GM23248 (cell line): Measurements from ENCODE around the gene PCDHGA1. TPM values are rescaled to one million over a fixed set of nuclear protein-coding genes. Genes with fewer than 3 reads are reported as not detected.
A peak's percentile ranks its signal among the peaks of the same experiment; 100 is the strongest.

Experiments used
- DNase-seq: peaks from one replicate; pipeline ENCODE4 v3.0.0-alpha.2; 2015
- H2AFZ ChIP-seq: fragments of 200-600 bp; sonication (generic); 2 replicates; pipeline ENCODE4 v1.6.1; 2016; ENCODE audit warnings: antibody characterized with exemption
- H3F3A ChIP-seq: fragments of 200-600 bp; sonication (generic); 2 replicates; pipeline ENCODE4 v1.6.1; 2016; ENCODE audit warnings: mild to moderate bottlenecking, antibody characterized with exemption, mixed run types; ENCODE audit not compliant: insufficient read depth
- H3K27ac ChIP-seq: fragments of 200-600 bp; sonication (generic); 2 replicates; pipeline ENCODE4 v1.5.1; 2016; ENCODE audit warnings: mild to moderate bottlenecking
- H3K27me3 ChIP-seq: fragments of 200-600 bp; sonication (generic); replicated peaks from 2 replicates; pipeline ENCODE4 v1.6.1; 2016; ENCODE audit warnings: mild to moderate bottlenecking; ENCODE audit not compliant: insufficient read depth
- H3K36me3 ChIP-seq: fragments of 200-600 bp; sonication (generic); 2 replicates; pipeline ENCODE4 v1.6.1; 2016; ENCODE audit warnings: low read depth, mild to moderate bottlenecking
- H3K4me1 ChIP-seq: fragments of 200-600 bp; sonication (generic); 2 replicates; pipeline ENCODE4 v1.6.1; 2016; ENCODE audit warnings: mild to moderate bottlenecking; ENCODE audit not compliant: insufficient read depth
- H3K4me2 ChIP-seq: fragments of 200-600 bp; sonication (generic); one replicate; pipeline ENCODE4 v1.6.1; 2016; ENCODE audit warnings: mild to moderate bottlenecking; ENCODE audit not compliant: unreplicated experiment
- H3K4me3 ChIP-seq: fragments of 200-600 bp; sonication (generic); 2 replicates; pipeline ENCODE4 v1.5.1; 2016; ENCODE audit warnings: mild to moderate bottlenecking
- H3K79me2 ChIP-seq: fragments of 200-600 bp; sonication (generic); 2 replicates; pipeline ENCODE4 v1.6.1; 2016; ENCODE audit warnings: mild to moderate bottlenecking; ENCODE audit not compliant: insufficient read depth
- H3K9ac ChIP-seq: fragments of 200-600 bp; sonication (generic); 2 replicates; pipeline ENCODE4 v1.6.1; 2016; ENCODE audit warnings: mild to moderate bottlenecking
- H3K9me2 ChIP-seq: fragments of 200-600 bp; sonication (generic); 2 replicates; pipeline ENCODE4 v1.6.1; 2016; ENCODE audit warnings: mixed run types, mild to moderate bottlenecking, moderate library complexity; ENCODE audit not compliant: insufficient read depth
- H3K9me3 ChIP-seq: fragments of 200-600 bp; sonication (generic); one replicate; pipeline ENCODE4 v1.6.1; 2017; ENCODE audit warnings: low read depth
- H4K20me1 ChIP-seq: fragments of 200-600 bp; sonication (generic); 2 replicates; pipeline ENCODE4 v1.6.0; 2016; ENCODE audit not compliant: insufficient read depth
- EZH2 ChIP-seq: fragments of 200-600 bp; sonication (generic); IDR thresholded peaks from 2 replicates; pipeline ENCODE4 v1.6.1; 2018; ENCODE audit warnings: antibody characterized with exemption, mild to moderate bottlenecking; ENCODE audit not compliant: insufficient read depth, poor library complexity, severe bottlenecking
- EZH2phosphoT487 ChIP-seq: fragments of 200-600 bp; sonication (generic); IDR thresholded peaks from 2 replicates; pipeline ENCODE4 v1.6.1; 2018; ENCODE audit warnings: antibody characterized with exemption, moderate library complexity, mild to moderate bottlenecking, low read depth; ENCODE audit not compliant: insufficient read depth
- WGBS, 2 experiments: methylation state at CpG; one replicate each; pipeline ENCODE4 v1.1.6; 2015 to 2017; ENCODE audit warnings: low lambda C conversion rate in 2 of 2, low coverage in 1 of 2; ENCODE audit errors: missing lambda C conversion rate in 2 of 2; 5-methylcytosine and 5-hydroxymethylcytosine counted together
- in situ Hi-C: fragments of 300-500 bp; cut with MboI; formaldehyde crosslinking; loops from 2 replicates; pipeline ENCODE4 v1.15.0; 2020
- polyA plus RNA-seq: library from polyadenylated mRNA; unstranded; fragments of >200 nt; fragmentation: Nextera tagmentation; extraction: Ambion mirVana; gene quantifications from 2 replicates; pipeline ENCODE4 v1.2.1, GENCODE V29; 2016
- total RNA-seq: library from RNA; depleted of rRNA; stranded (reverse); fragments of >200 nt; shearing (Covaris generic); gene quantifications from 2 replicates; pipeline ENCODE4 v1.2.3, GENCODE V29; 2014; rRNA removed

The PCDHGA1 gene
- total RNA-seq (0.38 and 1.8 TPM in 2 replicates), polyA plus RNA-seq (0.63 and 0.72 TPM in 2 replicates)

DNA sequence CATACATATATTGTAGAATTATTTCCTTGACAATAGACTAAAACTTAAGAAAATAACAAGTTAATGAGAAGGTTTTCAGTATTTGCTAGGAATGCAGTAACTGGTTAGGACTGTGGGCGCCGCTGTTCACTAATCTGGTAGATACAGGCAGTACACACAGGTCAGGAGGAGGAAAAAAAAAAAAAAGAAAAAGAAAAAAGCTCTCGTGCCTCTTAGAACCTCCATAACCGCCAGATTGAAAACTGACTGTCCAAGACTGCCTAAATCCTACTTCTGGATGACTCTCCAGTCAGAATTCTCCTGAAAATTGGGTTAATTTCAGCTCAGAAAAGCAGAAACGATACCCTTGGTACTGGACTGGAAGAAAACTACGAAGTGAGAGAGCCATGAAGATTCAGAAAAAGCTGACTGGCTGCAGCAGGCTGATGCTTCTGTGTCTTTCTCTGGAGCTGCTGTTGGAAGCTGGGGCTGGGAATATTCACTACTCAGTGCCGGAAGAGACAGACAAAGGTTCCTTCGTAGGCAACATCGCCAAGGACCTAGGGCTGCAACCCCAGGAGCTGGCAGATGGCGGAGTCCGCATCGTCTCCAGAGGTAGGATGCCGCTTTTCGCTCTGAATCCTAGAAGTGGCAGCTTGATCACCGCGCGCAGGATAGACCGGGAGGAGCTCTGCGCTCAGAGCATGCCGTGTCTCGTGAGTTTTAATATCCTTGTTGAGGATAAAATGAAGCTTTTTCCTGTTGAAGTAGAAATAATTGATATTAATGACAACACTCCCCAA is at the start of gene PCDHGA1:
TSS of gene PCDHGA1 (plus strand) at position 216 of the 782 bp plus-strand sequence.
- no peaks in the 10 kb centered on the region for H3K9me2 ChIP-seq
- no peaks in the 10 kb centered on the region for H3K27me3 ChIP-seq
- peak within 1 kb of the TSS; percentile 46 for H3K27ac ChIP-seq
- H3K36me3 ChIP-seq, result no peaks in the 10 kb centered on the region
- WGBS, 2 experiments, result 30 to 42% methylated on average over 21 of the region's 21 CpGs
- no peaks in the 10 kb centered on the region for H3K79me2 ChIP-seq
- TF ChIP-seq EZH2 (no peak), EZH2phosphoT487 (no peak)
- H4K20me1 ChIP-seq, result no peaks in the 10 kb centered on the region
- H3K4me3 ChIP-seq, result peak within 1 kb of the TSS; percentile 80
- in situ Hi-C loops, result loop anchor here (10.0 kb wide), 1 partner anchor 234 kb away; no protein-coding TSS in a partner anchor
- H3F3A ChIP-seq, result no peaks in the 10 kb centered on the region
- peak within 1 kb of the TSS; percentile 96 for H2AFZ ChIP-seq
- peak; percentile 86 for DNase-seq
- no peaks in the 10 kb centered on the region for H3K4me1 ChIP-seq
- peak within 1 kb of the TSS; percentile 86 for H3K4me2 ChIP-seq
- no peaks in the 10 kb centered on the region for H3K9me3 ChIP-seq
- peak within 1 kb of the TSS; percentile 75 for H3K9ac ChIP-seq

DNA sequence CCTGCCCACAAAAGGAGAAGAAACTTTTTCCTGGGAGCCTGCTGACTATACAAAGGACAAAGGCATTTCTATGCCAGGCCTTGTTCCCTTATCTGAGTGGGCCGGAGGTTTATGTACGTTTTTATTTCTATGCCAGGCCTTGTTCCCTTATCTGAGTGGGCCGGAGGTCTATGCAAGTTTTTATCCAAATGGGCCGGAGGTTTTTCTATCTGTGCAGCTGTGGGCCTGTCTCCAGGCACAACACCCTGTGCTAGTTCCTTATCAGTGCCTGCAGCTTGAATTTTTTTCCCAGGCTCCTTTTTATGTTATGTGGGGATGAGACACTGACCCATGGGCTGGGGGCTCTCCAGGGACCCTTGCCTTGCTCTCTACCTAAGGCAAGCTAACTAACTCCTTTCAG is 31.9 kb upstream of the PCDHGA1 start:
- WGBS, 2 experiments, result 85 to 95% methylated on average over 4 of the region's 4 CpGs
- no peak for DNase-seq

DNA sequence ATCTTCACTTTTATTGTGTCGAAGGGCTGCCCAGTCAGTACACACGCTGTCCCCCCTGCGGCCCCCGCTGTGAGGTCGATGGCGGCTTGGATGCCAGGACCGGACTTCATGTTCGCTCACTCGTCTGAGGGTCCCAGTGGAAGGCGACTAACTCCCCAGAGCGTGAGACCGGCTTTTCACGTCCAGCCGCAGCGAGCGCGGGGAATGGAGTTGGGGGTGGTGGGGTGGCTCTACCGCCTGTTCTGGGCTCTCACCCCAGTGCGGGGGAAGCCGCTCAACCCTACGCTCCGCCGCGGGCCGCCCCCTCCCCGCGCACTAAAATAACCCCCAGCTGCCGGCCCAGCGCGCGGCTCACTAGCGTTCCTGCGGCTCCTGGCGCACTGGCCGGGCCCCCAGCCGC is 26.6 kb upstream of the PCDHGA1 start, which contains the start of gene SLC25A2:
TSS of gene SLC25A2 (minus strand) at position 294 of the 400 bp plus-strand sequence. CDS start at position 110, 184 bp downstream.
- H3K36me3 ChIP-seq, result no peaks in the 10 kb centered on the region
- no peak within 1 kb of the TSS for H3K4me3 ChIP-seq
- no peak within 1 kb of the TSS for H3K27ac ChIP-seq
- TF ChIP-seq EZH2phosphoT487 (no peak), EZH2 (no peak)
- peaks cover 30% of the 10 kb centered on the region for H3K79me2 ChIP-seq
- DNase-seq, result no peak
- H3K4me1 ChIP-seq, result no peaks in the 10 kb centered on the region
- no peak within 1 kb of the TSS for H2AFZ ChIP-seq
- WGBS, 2 experiments, result 61 to 65% methylated on average over 25 to 36 of the region's 36 CpGs
- H3K9ac ChIP-seq, result no peak within 1 kb of the TSS
- H3F3A ChIP-seq, result no peaks in the 10 kb centered on the region
- H3K9me2 ChIP-seq, result no peaks in the 10 kb centered on the region
- no peak within 1 kb of the TSS for H3K4me2 ChIP-seq
- no peaks in the 10 kb centered on the region for H4K20me1 ChIP-seq
- H3K9me3 ChIP-seq, result no peaks in the 10 kb centered on the region
- no peaks in the 10 kb centered on the region for H3K27me3 ChIP-seq
- in situ Hi-C loops, result no loop called here

More for the DNA sequence above, 31.9 kb upstream of the PCDHGA1 start:
- Histone ChIP-seq H3K79me2 (peaks cover 16% of the 10 kb centered on the region; the same call in 1 of the 2 replicates), H3K4me1 (no peaks in the 10 kb centered on the region), H2AFZ (no peak overlapping the region), H3K27me3 (no peaks in the 10 kb centered on the region), H3K9me2 (no peaks in the 10 kb centered on the region), H3F3A (no peaks in the 10 kb centered on the region), H3K4me3 (no peak overlapping the region), H3K27ac (no peak overlapping the region), H3K9ac (no peak overlapping the region), H3K4me2 (no peak overlapping the region), H3K9me3 (no peaks in the 10 kb centered on the region), H4K20me1 (no peaks in the 10 kb centered on the region), H3K36me3 (no peaks in the 10 kb centered on the region)
- no peak for TF ChIP-seq EZH2
- no peak for TF ChIP-seq EZH2phosphoT487
- in situ Hi-C loops, result no loop called here

DNA sequence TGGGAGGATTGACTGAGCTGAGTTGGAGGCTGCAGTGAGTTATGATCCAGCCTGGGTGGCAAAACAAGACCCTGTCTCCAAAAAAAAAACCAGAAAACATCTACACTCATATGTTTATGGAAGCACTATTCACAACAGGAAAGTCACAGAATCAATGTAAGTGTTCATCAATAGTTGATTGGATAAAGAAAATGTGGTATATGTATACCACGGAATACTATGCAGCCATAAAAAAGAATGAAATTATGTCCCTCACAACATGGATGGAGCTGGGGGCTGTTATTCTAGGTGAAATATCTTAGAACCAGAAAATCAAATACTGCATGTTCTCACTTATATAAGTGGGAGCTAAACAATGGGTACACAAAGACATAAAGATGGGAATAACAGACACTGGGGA is 23.7 kb upstream of the PCDHGA1 start:
- H3K4me2 ChIP-seq, result no peak overlapping the region
- no peaks in the 10 kb centered on the region for H4K20me1 ChIP-seq
- H2AFZ ChIP-seq, result no peak overlapping the region
- no peaks in the 10 kb centered on the region for H3K9me2 ChIP-seq
- H3K79me2 ChIP-seq, result peaks cover 43% of the 10 kb centered on the region
- no peaks in the 10 kb centered on the region for H3K4me1 ChIP-seq
- in situ Hi-C loops, result no loop called here
- DNase-seq, result no peak
- no peaks in the 10 kb centered on the region for H3F3A ChIP-seq
- H3K9ac ChIP-seq, result no peak overlapping the region
- TF ChIP-seq EZH2 (no peak), EZH2phosphoT487 (no peak)
- no peaks in the 10 kb centered on the region for H3K9me3 ChIP-seq
- H3K36me3 ChIP-seq, result no peaks in the 10 kb centered on the region
- no peaks in the 10 kb centered on the region for H3K27me3 ChIP-seq
- WGBS, 2 experiments, result 97 to 100% methylated on average over 1 of the region's 1 CpG
- no peak overlapping the region for H3K27ac ChIP-seq
- no peak overlapping the region for H3K4me3 ChIP-seq
